GM12892 (cell line): ENCODE measurements around the gene PARD3.

Experiments used
- POLR2A ChIP-seq: IDR thresholded peaks from 2 replicates; pipeline ENCODE4 v1.6.1; 2011; ENCODE audit warnings: low read depth, low read length, control low read depth
- TAF1 ChIP-seq: IDR thresholded peaks from 2 replicates; pipeline ENCODE4 v1.6.1; 2011; ENCODE audit warnings: low read depth, mild to moderate bottlenecking, control low read depth, low read length, borderline replicate concordance

- TF ChIP-seq POLR2A (no peak), TAF1 (no peak)
These were observed 623.7 kb downstream of the PARD3 start for GRCh38 chr10:34191406-34191805.
